ENCODE results near the gene TGFB2.

The TGFB2 gene

DNA sequence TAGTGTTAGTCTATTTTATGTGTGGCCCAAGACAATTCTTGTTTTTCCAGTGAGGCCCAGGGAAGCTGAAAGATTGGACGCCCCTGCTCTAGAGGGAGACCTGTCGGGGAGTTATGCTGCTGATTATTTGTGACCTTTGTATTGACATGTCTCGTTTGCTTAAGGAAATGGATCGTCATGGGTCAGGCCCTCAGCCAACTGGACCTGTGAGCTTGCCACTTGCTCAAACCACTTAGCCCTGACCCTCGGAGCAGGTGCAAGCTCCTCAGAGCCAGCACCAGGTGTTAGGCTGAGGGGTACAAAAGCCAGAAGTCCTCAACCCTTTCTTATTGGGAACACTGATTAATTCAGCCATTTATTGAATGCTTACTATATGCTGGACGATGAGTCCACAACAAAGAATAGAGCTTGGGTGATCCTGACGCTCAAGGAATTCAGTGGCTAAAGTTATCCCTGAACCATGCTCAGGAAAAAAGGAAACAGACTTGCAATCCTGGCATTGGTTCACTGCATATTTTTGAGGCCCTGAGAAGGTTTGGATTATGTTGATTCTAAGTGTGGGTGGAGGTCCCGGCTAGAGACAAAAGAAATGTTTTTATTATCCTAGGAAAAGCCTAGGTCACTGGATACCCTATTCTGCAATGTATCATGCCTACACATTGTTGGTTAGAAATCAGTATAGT lies 19.0 kb downstream of the TGFB2 start:
- no peak for DNase-seq

GRCh38 chr1:218365226-218365999 lies 20.3 kb downstream of the TGFB2 start:
- no peak for DNase-seq

GRCh38 chr1:218366322-218367052 lies 21.4 kb downstream of the TGFB2 start:
- DNase-seq: no peak

GRCh38 chr1:218367118-218367517 lies 22.0 kb downstream of the TGFB2 start:
- DNase-seq: no peak

DNA sequence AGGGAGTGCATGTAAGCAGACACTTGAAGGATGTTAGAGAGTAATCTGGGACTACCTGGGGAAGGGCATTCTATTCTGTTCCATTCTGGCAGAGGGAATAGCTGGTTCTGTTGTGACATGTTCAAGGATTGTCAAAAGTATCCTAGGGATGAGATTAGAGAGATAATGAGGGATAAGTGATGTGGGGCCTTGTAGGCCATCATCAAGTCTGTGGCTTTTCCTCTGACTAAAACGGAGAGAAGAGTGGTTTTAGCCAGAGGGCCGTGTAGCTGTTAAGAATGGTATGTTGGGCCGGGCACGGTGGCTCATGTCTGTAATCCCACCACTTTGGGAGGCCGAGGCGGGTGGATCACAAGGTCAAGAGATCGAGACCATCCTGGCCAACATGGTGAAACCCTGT lies 23.6 kb downstream of the TGFB2 start:
- no peak for DNase-seq

DNA sequence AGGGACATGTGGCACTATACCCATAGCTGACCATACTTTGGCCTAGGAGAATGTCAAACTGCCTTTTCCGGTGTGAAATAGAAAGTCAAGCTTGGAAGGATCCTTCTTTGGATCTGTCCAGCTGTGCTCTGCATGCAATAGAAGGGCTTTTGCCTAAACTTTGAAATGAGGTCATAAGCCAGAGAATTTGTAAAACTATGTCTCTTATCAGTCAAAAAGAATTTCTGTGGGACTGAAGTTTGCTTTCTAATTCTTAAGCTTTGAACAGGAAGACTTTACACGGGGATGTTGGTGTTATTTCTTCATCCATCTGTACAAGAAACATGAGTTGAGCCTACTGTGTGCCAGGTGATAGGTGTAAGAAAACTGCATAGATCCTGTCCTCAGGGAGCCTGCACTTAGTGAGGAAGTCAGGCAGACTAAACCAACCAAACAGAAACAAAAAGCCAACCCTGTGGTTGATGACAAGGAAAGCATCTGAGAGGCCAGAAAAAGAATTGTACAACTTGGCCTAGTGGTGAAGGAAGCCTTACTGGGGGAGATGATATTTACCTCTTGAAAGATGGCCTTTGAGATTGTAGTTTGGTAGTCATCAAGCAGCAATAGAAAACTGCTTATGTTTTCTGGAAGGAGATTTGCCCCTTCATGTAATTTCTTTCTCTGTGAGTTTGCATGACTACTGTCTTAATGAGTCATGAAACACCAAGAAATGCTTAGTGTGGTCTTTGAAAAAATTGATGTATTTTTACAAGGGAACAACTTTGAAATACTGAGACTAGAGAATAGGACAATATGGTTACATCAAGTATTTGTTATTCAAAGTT lies 24.8 kb downstream of the TGFB2 start:
- no peak for DNase-seq

GRCh38 chr1:218371927-218372672 lies 27.0 kb downstream of the TGFB2 start:
- no peak for DNase-seq

- DNase-seq: no peak
Measured at GRCh38 chr1:218374401-218375353, 29.5 kb downstream of the TGFB2 start.

DNA sequence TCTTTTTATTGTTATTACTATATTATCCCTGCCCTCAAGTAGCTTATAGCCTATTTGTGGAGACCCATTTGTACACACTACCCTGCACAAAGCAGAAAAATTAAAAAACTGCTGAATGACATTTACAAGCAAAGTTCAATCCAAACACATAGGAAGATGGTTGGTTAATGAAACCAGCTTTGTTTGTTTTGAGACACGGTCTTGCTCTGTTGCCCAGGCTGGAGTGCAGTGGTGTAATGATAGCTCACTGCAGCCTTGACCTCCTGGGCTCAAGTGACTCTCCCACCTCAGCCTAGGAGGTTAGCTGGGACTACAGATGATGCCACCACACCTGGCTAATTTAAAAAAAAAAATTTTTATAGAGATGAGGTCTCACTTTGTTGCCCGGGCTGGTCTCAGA lies 31.6 kb downstream of the TGFB2 start:
- DNase-seq: no peak

GRCh38 chr1:218377143-218377660 lies 32.1 kb downstream of the TGFB2 start:
- DNase-seq: peak; percentile 25 to 48

DNA sequence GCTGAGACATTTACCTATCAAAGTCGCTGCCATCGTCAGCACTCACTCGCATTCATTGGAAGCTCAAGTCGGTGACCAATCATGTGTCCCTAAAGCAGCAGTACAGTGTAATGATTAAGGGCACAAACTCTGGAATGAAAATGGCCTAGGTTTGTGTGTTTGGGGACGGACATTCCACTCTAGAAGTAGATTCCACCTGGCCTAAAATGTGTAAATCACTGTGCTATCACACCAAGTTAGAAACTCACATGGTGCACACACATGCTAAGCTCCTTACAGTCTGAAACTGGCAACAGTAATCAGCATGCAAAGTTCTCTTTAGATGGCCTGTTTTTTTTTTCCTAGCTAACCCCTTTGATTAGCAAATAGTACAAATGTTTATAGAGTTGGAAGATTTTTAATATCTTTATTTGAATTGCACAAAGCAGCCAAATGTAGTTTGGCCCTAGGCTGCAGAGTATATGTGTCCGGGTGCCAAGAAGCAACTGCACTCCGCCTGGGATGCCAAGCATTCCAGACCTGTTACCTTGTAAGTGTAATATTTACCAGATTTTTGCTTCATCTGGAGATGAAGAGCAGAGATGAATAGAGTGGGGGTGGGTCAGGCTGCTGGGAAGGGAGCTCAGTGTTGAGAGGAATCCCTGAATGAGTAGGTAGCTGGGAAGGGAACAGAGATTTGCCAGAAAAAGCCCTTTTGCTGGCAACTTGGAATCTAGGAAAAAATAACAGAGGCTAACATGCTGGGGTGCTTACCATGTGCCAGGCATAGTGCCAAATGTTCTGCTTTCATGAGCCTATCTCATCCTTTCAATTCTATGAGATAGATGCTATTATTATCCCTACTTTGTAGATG lies 35.2 kb downstream of the TGFB2 start:
- no peak for DNase-seq

GRCh38 chr1:218382261-218382660 lies 37.1 kb downstream of the TGFB2 start:
- DNase-seq: no peak

- DNase-seq: no peak
Measured at GRCh38 chr1:218383051-218383450, 37.9 kb downstream of the TGFB2 start.

- DNase-seq: no peak
Measured at GRCh38 chr1:218383681-218384080, 38.5 kb downstream of the TGFB2 start.

DNA sequence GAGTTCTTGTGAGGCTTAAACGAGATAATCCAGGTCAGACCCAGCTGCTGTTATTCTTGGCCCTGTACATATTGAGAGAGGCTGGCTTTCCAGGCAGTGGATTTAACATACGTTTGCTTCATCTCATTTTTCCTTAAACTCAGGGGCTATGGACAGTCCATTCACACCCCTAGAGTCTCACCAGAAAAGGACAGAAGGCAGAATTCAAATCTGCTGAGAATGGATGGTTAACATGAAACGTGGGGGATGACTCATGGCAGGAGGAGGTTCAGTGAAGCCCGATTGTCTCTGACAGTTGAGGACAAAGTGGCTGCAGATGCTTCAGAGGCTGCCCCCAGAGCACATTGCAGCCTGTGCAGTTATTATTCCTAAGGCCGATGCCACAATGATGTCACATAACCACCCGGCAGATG lies 39.5 kb downstream of the TGFB2 start:
- no peak for DNase-seq

- DNase-seq: no peak
Measured at GRCh38 chr1:218388591-218388990, 43.5 kb downstream of the TGFB2 start.

- no peak for DNase-seq
Measured at GRCh38 chr1:218390618-218391017, 45.5 kb downstream of the TGFB2 start.

GRCh38 chr1:218392780-218393179 lies 47.6 kb downstream of the TGFB2 start:
- DNase-seq: no peak

- no peak for DNase-seq
Measured at GRCh38 chr1:218394416-218394815, 49.3 kb downstream of the TGFB2 start.

GRCh38 chr1:218394989-218395388 lies 49.9 kb downstream of the TGFB2 start:
- DNase-seq: no peak
